ENCODE results near the gene SORCS2. TPM values are rescaled to one million over a fixed set of nuclear protein-coding genes. Genes with fewer than 3 reads are reported as not detected.
A peak's percentile ranks its signal among the peaks of the same experiment; 100 is the strongest.

The SORCS2 gene
- polyA plus RNA-seq, 3 donors = 0.46 to 0.55 TPM; not detected in 1

DNA sequence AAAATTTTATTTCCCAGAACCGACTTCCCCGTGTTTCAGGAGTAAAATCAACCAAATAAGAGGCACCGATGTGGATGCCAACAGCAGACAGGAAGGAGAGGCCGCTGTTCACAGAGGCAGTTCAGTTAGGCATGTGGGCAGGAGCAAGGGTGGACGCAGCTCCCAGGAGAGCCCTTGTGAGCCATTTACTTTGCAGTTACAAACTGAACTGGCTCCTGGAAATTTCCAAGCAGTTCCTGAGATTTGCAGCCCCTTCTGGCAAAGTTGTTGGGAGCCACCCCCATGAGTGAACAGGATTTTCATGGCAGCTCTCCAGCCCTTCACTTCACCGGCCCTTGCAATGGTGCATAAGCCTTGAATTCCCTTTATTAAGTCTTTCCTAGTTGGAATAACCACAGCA is 558.2 kb downstream of the SORCS2 start:
- no peaks in the 10 kb centered on the region for H4K20me1 ChIP-seq (ENCODE audit: insufficient read depth, low read length)
- H3K27me3 ChIP-seq (ENCODE audit: control insufficient read depth in 2 of 2, insufficient read depth in 2 of 2, low read length in 2 of 2) = no peaks in the 10 kb centered on the region
- H3K4me3 ChIP-seq (replicated peaks in 1 of 3; ENCODE audit: low read depth in 2 of 3, low read length in 3 of 3) = no peak overlapping the region
- Mint-ChIP-seq H3K27ac (peak overlapping the region in 1 of 7 donors; percentile 90), H3K4me3 (no peak overlapping the region), H3K27me3 (ENCODE audit: low read depth in 3 of 3) (peaks cover 15 to 17% (median 16%) of the 10 kb centered on the region in 3 donors), H3K4me1 (peaks cover 49% of the 10 kb centered on the region), H3K9me3 (peaks cover 0 to 3% (median 0%) of the 10 kb centered on the region in 7 donors), H3K36me3 (peaks cover under 1% of the 10 kb centered on the region in 2 donors)
- no peaks in the 10 kb centered on the region for H3K36me3 ChIP-seq (replicated peaks in 1 of 2; ENCODE audit: control insufficient read depth in 1 of 2, insufficient read depth in 2 of 2, low read length in 2 of 2)
- no peaks in the 10 kb centered on the region for H3K9me3 ChIP-seq (replicated peaks in 1 of 2; ENCODE audit: control insufficient read depth in 1 of 2, insufficient read depth in 1 of 2, low read length in 2 of 2)
- WGBS (ENCODE audit: insufficient coverage) = 95% methylated on average over 5 of the region's 6 CpGs
- DNase-seq = no peak
- H2AFZ ChIP-seq (ENCODE audit: insufficient read depth, low read depth, low read length, poor library complexity, severe bottlenecking) = no peak overlapping the region
- TF ChIP-seq CTCF (IDR thresholded peaks at IDR 0.05) = no peak
- no peak overlapping the region for H3K4me2 ChIP-seq (replicated peaks; ENCODE audit: extremely low read depth, low read length, poor library complexity, severe bottlenecking)
- peaks cover 51 to 52% of the 10 kb centered on the region in 2 donors for H3K4me1 ChIP-seq (ENCODE audit: control insufficient read depth in 1 of 2, insufficient read depth in 2 of 2, low read length in 2 of 2)
- intact Hi-C loops (cut with micrococcal nuclease) = no loop called here
- no peak overlapping the region for H3K9ac ChIP-seq (ENCODE audit: insufficient read depth, low read length, poor library complexity, severe bottlenecking)
- no peaks in the 10 kb centered on the region for H3K79me2 ChIP-seq (ENCODE audit: insufficient read depth, low read length)
- no peak overlapping the region for H3K27ac ChIP-seq (ENCODE audit: low read depth in 1 of 2, low read length in 2 of 2)

GRCh38 chr4:7750972-7751371 is 558.6 kb downstream of the SORCS2 start:
- Histone ChIP-seq H3K4me3 (replicated peaks in 1 of 3; ENCODE audit: low read depth in 2 of 3, low read length in 3 of 3) (no peak overlapping the region), H4K20me1 (ENCODE audit: insufficient read depth, low read length) (no peaks in the 10 kb centered on the region), H2AFZ (ENCODE audit: insufficient read depth, low read depth, low read length, poor library complexity, severe bottlenecking) (no peak overlapping the region), H3K79me2 (ENCODE audit: insufficient read depth, low read length) (no peaks in the 10 kb centered on the region), H3K27me3 (ENCODE audit: control insufficient read depth in 2 of 2, insufficient read depth in 2 of 2, low read length in 2 of 2) (no peaks in the 10 kb centered on the region), H3K4me1 (ENCODE audit: control insufficient read depth in 1 of 2, insufficient read depth in 2 of 2, low read length in 2 of 2) (peaks cover 46 to 47% of the 10 kb centered on the region in 2 donors), H3K9me3 (replicated peaks in 1 of 2; ENCODE audit: control insufficient read depth in 1 of 2, insufficient read depth in 1 of 2, low read length in 2 of 2) (no peaks in the 10 kb centered on the region), H3K4me2 (replicated peaks; ENCODE audit: extremely low read depth, low read length, poor library complexity, severe bottlenecking) (no peak overlapping the region), H3K27ac (ENCODE audit: low read depth in 1 of 2, low read length in 2 of 2) (no peak overlapping the region), H3K9ac (ENCODE audit: insufficient read depth, low read length, poor library complexity, severe bottlenecking) (no peak overlapping the region), H3K36me3 (replicated peaks in 1 of 2; ENCODE audit: control insufficient read depth in 1 of 2, insufficient read depth in 2 of 2, low read length in 2 of 2) (no peaks in the 10 kb centered on the region)
- Mint-ChIP-seq H3K36me3 (no peaks in the 10 kb centered on the region), H3K4me3 (no peak overlapping the region), H3K27me3 (ENCODE audit: low read depth in 3 of 3) (peaks cover 15 to 17% (median 16%) of the 10 kb centered on the region in 3 donors), H3K4me1 (peaks cover 47% of the 10 kb centered on the region), H3K27ac (no peak overlapping the region), H3K9me3 (peaks cover 0 to 3% (median 0%) of the 10 kb centered on the region in 7 donors)
- DNase-seq = no peak
- TF ChIP-seq CTCF (IDR thresholded peaks at IDR 0.05) = no peak
- intact Hi-C loops (cut with micrococcal nuclease) = no loop called here

All from CD14-positive monocyte (primary cell).